CD4-positive, alpha-beta memory T cell (primary cell): ENCODE measurements around the gene TMEM225B. TPM values are rescaled to one million over a fixed set of nuclear protein-coding genes. Genes with fewer than 3 reads are reported as not detected.
"Not testable (repeated sequence)": the region's sequence is repeated elsewhere in the genome, so short reads cannot be mapped to it uniquely, and the experiment has no call there.

ENCODE experiments used
- CTCF ChIA-PET: fragments of 350-600 bp; sonication (Branson Sonifier 250); formaldehyde crosslinking; loops from one replicate; lab custom pipeline; 2021; ENCODE audit warnings: inconsistent platforms; ENCODE audit not compliant: partially characterized antibody; lab: Charles Lee
- POLR2A ChIA-PET: fragments of 350-600 bp; sonication (Branson Sonifier 250); formaldehyde crosslinking; loops from one replicate; lab custom pipeline; 2021; ENCODE audit not compliant: partially characterized antibody; lab: Charles Lee
- DNase-seq, 5 donors: peaks; one replicate each; pipeline versions ENCODE4 v3.0.0 to v3.0.0-alpha.2; 2020 to 2022; ENCODE audit warnings: mixed read lengths in 1 of 5
- H3K27ac ChIP-seq: one replicate; pipeline ENCODE4 v1.7.0; 2013; ENCODE audit warnings: low read depth, low read length
- H3K27me3 ChIP-seq: 2 replicates; pipeline ENCODE4 v1.7.0; 2013; ENCODE audit warnings: mild to moderate bottlenecking, low read length, moderate library complexity; ENCODE audit not compliant: insufficient read depth
- H3K36me3 ChIP-seq: 2 replicates; pipeline ENCODE4 v1.7.0; 2013; ENCODE audit warnings: mild to moderate bottlenecking, low read length, moderate library complexity; ENCODE audit not compliant: insufficient read depth
- H3K4me1 ChIP-seq: 2 replicates; pipeline ENCODE4 v1.7.0; 2013; ENCODE audit warnings: mild to moderate bottlenecking, low read length, moderate library complexity; ENCODE audit not compliant: insufficient read depth
- H3K4me3 ChIP-seq, 2 donors: one replicate each; pipeline ENCODE4 v1.7.0; 2013; ENCODE audit warnings: low read length in 2 of 2, mild to moderate bottlenecking in 1 of 2
- H3K9me3 ChIP-seq, 2 donors: one replicate each; pipeline ENCODE4 v1.7.0; 2013; ENCODE audit warnings: low read length in 2 of 2, control low read depth in 1 of 2; ENCODE audit not compliant: control insufficient read depth in 1 of 2
- H3K27ac Mint-ChIP-seq, 7 donors: one replicate each; pipeline ENCODE4 v1.8.0; 2020 to 2021; ENCODE audit warnings: mixed read lengths in 7 of 7, mild to moderate bottlenecking in 6 of 7, inconsistent platforms in 3 of 7, moderate library complexity in 3 of 7
- H3K27me3 Mint-ChIP-seq, 2 donors: one replicate each; pipeline ENCODE4 v1.8.0; 2020 to 2021; ENCODE audit warnings: mixed read lengths in 2 of 2
- H3K36me3 Mint-ChIP-seq, 2 donors: one replicate each; pipeline ENCODE4 v1.8.0; 2020 to 2021; ENCODE audit warnings: mixed read lengths in 2 of 2, inconsistent platforms in 1 of 2, mild to moderate bottlenecking in 1 of 2
- H3K4me1 Mint-ChIP-seq, 4 donors: one replicate each; pipeline ENCODE4 v1.8.0; 2020 to 2021; ENCODE audit warnings: mixed read lengths in 4 of 4, mild to moderate bottlenecking in 1 of 4
- H3K4me3 Mint-ChIP-seq, 8 donors: one replicate each; pipeline ENCODE4 v1.8.0; 2020 to 2021; ENCODE audit warnings: mixed read lengths in 8 of 8, mild to moderate bottlenecking in 7 of 8, moderate library complexity in 6 of 8, inconsistent platforms in 3 of 8
- H3K9me3 Mint-ChIP-seq, 8 donors: one replicate each; pipeline ENCODE4 v1.8.0; 2020 to 2021; ENCODE audit warnings: mixed read lengths in 8 of 8, mild to moderate bottlenecking in 5 of 8, inconsistent platforms in 3 of 8, moderate library complexity in 1 of 8
- intact Hi-C: fragments of 100-400 bp; cut with micrococcal nuclease; formaldehyde crosslinking; loops from one replicate; pipeline ENCODE4 v1.15.1; 2023
- polyA plus RNA-seq, 2 donors: library from polyadenylated mRNA; unstranded; fragments of 300-500 nt; fragmentation: Illumina TruSeq; gene quantifications; one replicate each; pipeline ENCODE4 v1.2.3, GENCODE V29; 2021
- total RNA-seq, 2 experiments: library from RNA; stranded (reverse); gene quantifications; one replicate each; pipeline ENCODE4 v1.2.3, GENCODE V29; 2021

The TMEM225B gene
- total and polyA plus RNA-seq, 4 experiments from 2014 or later, result 0.61 to 1.1 (median 1.0) TPM

DNA sequence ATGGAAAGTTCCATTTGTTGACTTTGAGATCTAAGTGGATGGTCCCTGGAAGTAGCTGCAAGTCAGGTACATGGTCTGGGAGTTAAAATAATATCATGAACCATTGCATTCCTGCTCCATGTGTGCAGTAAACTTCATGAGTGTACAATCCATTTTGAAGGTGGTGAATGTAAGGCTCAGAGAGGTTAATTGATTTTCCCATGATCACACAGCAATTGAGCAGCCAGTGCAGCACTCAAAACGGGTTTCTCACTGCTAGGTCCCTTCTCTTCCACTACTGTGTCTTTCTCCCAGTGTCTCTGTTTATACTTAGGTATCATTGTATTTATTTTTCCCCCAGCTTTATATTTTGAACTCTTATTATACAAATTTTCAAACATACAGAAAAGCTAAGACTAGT, 28.6 kb downstream of the TMEM225B start:
- POLR2A ChIA-PET, result interaction anchor here (0.5 kb wide), 1 partner anchor 69 kb away, joined by 3 read pairs; the partner anchor contains the start of gene ZNF655
- no peak overlapping the region for H3K27ac ChIP-seq
- no peak overlapping the region for H3K4me3 Mint-ChIP-seq

GRCh38 chr7:99627513-99627912, 29.4 kb downstream of the TMEM225B start:
- intact Hi-C loops, result no loop called here
- Mint-ChIP-seq H3K4me1 (peaks cover 31 to 49% (median 39%) of the 10 kb centered on the region in 4 donors), H3K4me3 (no peak overlapping the region), H3K27me3 (no peaks in the 10 kb centered on the region), H3K9me3 (no peaks in the 10 kb centered on the region), H3K36me3 (peaks cover 68 to 89% of the 10 kb centered on the region in 2 donors), H3K27ac (peak overlapping the region in 1 of 7 donors; percentile 42)
- H3K4me1 ChIP-seq, result peaks cover 27% of the 10 kb centered on the region
- no peak overlapping the region for H3K27ac ChIP-seq
- peaks cover 58% of the 10 kb centered on the region for H3K36me3 ChIP-seq
- H3K9me3 ChIP-seq, result no peaks in the 10 kb centered on the region
- H3K27me3 ChIP-seq, result no peaks in the 10 kb centered on the region
- POLR2A ChIA-PET, result interaction anchor here (0.6 kb wide), 1 partner anchor 247 kb away, joined by 3 read pairs; no protein-coding TSS in a partner anchor
- no peak for DNase-seq
- H3K4me3 ChIP-seq, result no peak overlapping the region
- CTCF ChIA-PET, result interaction anchor here (0.9 kb wide), 1 partner anchor 11 kb away, joined by 3 read pairs; the partner anchor contains the start of gene ZSCAN25

More for the DNA sequence above, 28.6 kb downstream of the TMEM225B start:
- Mint-ChIP-seq H3K9me3 (no peaks in the 10 kb centered on the region), H3K36me3 (peaks cover 70 to 91% of the 10 kb centered on the region in 2 donors), H3K27me3 (no peaks in the 10 kb centered on the region), H3K4me1 (peaks cover 32 to 53% (median 42%) of the 10 kb centered on the region in 4 donors), H3K27ac (peak overlapping the region in 5 of 7 donors; percentile 38 to 99 (median 89))
- peaks cover 27% of the 10 kb centered on the region for H3K4me1 ChIP-seq
- DNase-seq, result no peak
- intact Hi-C loops, result no loop called here
- H3K4me3 ChIP-seq, result no peak overlapping the region
- CTCF ChIA-PET, result no interaction called here
- H3K9me3 ChIP-seq, result no peaks in the 10 kb centered on the region
- peaks cover 60% of the 10 kb centered on the region for H3K36me3 ChIP-seq
- H3K27me3 ChIP-seq, result no peaks in the 10 kb centered on the region

- ChIA-PET CTCF (interaction anchor here (0.9 kb wide), 1 partner anchor 12 kb away, joined by 3 read pairs; the partner anchor contains the start of gene ZSCAN25), POLR2A (no interaction called here)
- no peak for DNase-seq
- Histone ChIP-seq H3K27ac (no peak overlapping the region), H3K27me3 (no peaks in the 10 kb centered on the region), H3K4me1 (peaks cover 17% of the 10 kb centered on the region), H3K4me3 (no peak overlapping the region), H3K9me3 (no peaks in the 10 kb centered on the region), H3K36me3 (peaks cover 60% of the 10 kb centered on the region)
- H3K36me3 Mint-ChIP-seq, result peaks cover 64 to 86% of the 10 kb centered on the region in 2 donors
- H3K4me3 Mint-ChIP-seq, result no peak overlapping the region
- H3K27me3 Mint-ChIP-seq, result no peaks in the 10 kb centered on the region
- peak overlapping the region in 2 of 7 donors; percentile 44 to 63 for H3K27ac Mint-ChIP-seq
- intact Hi-C loops, result no loop called here
- no peaks in the 10 kb centered on the region for H3K9me3 Mint-ChIP-seq
- peaks cover 24 to 36% (median 30%) of the 10 kb centered on the region in 4 donors for H3K4me1 Mint-ChIP-seq
Measured at GRCh38 chr7:99628471-99629465, 30.7 kb downstream of the TMEM225B start.

- no peaks in the 10 kb centered on the region for H3K9me3 ChIP-seq
- H3K4me3 ChIP-seq, result no peak overlapping the region
- no peak overlapping the region for H3K4me3 Mint-ChIP-seq
- H3K36me3 Mint-ChIP-seq, result peaks cover 55 to 81% of the 10 kb centered on the region in 2 donors
- peaks cover 15 to 27% (median 21%) of the 10 kb centered on the region in 4 donors for H3K4me1 Mint-ChIP-seq
- no peaks in the 10 kb centered on the region for H3K27me3 ChIP-seq
- H3K9me3 Mint-ChIP-seq, result no peaks in the 10 kb centered on the region
- H3K27ac Mint-ChIP-seq, result no peak overlapping the region
- H3K36me3 ChIP-seq, result peaks cover 61% of the 10 kb centered on the region
- CTCF ChIA-PET, result no interaction called here
- DNase-seq, result no peak
- POLR2A ChIA-PET, result interaction anchor here (1.7 kb wide), 1 partner anchor 13 kb away, joined by 4 read pairs; the partner anchor contains the start of gene ZSCAN25
- no peaks in the 10 kb centered on the region for H3K27me3 Mint-ChIP-seq
- H3K4me1 ChIP-seq, result peaks cover 8% of the 10 kb centered on the region
- intact Hi-C loops, result no loop called here
- no peak overlapping the region for H3K27ac ChIP-seq
Measured at GRCh38 chr7:99629643-99630042, 31.6 kb downstream of the TMEM225B start.

- no peaks in the 10 kb centered on the region for H3K9me3 Mint-ChIP-seq
- Histone ChIP-seq H3K9me3 (no peaks in the 10 kb centered on the region), H3K4me1 (no peaks in the 10 kb centered on the region), H3K27ac (no peak overlapping the region), H3K4me3 (no peak overlapping the region), H3K36me3 (peaks cover 45% of the 10 kb centered on the region), H3K27me3 (no peaks in the 10 kb centered on the region)
- intact Hi-C loops, result no loop called here
- ChIA-PET CTCF (interaction anchor here (0.7 kb wide), 1 partner anchor 16 kb away, joined by 3 read pairs; no protein-coding TSS in a partner anchor), POLR2A (interaction anchor here (1.7 kb wide), 1 partner anchor 15 kb away, joined by 4 read pairs; the partner anchor contains the start of gene ZSCAN25)
- no peak overlapping the region for H3K4me3 Mint-ChIP-seq
- peak overlapping the region in 4 of 7 donors; percentile 56 to 88 (median 64) for H3K27ac Mint-ChIP-seq
- H3K27me3 Mint-ChIP-seq, result no peaks in the 10 kb centered on the region
- H3K4me1 Mint-ChIP-seq, result peaks cover 4 to 9% (median 6%) of the 10 kb centered on the region in 4 donors
- DNase-seq, result no peak
- H3K36me3 Mint-ChIP-seq, result peaks cover 50 to 69% of the 10 kb centered on the region in 2 donors
Measured at GRCh38 chr7:99631295-99632109, 33.4 kb downstream of the TMEM225B start.

DNA sequence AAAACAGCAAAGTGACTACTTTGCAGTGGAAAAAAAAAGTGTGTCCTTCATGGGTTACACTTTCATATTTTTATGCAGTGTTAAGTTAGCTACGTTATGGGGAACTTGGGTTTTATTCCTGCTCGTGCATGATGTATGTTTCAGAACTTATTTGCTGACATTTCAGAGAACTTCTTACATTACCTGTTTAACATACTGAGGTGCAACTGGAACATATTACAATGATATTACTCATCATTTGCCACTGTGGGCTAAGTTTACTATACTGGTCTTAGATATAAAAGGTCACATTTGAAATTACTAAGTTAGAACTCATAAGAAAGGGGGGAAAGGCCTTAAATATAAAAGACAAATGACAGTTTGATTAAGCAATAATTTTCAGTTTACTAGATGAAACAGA, 39.3 kb downstream of the TMEM225B start:
- H3K27ac ChIP-seq, H3K9me3 Mint-ChIP-seq, H3K4me3 ChIP-seq, H3K9me3 ChIP-seq, H3K4me3 Mint-ChIP-seq, DNase-seq, H3K27me3 ChIP-seq, intact Hi-C loops, H3K27me3 Mint-ChIP-seq, CTCF ChIA-PET, H3K4me1 ChIP-seq, H3K4me1 Mint-ChIP-seq, H3K36me3 ChIP-seq: not testable (repeated sequence)
- POLR2A ChIA-PET, result interaction anchor here (1.2 kb wide), 1 partner anchor 13 kb away, joined by 3 read pairs; no protein-coding TSS in a partner anchor
- H3K36me3 Mint-ChIP-seq, result peaks cover 25 to 35% of the 10 kb centered on the region in 2 donors
- H3K27ac Mint-ChIP-seq, result peak overlapping the region in 1 of 7 donors; percentile 15
